GM10248 (cell line): ENCODE data around the gene LILRB4.

Source experiments
- CTCF ChIA-PET: fragments of 300-600 bp; sonication (Branson Sonifier 250); formaldehyde crosslinking; extraction: SDS; loops from one replicate; lab custom pipeline; 2021; ENCODE audit warnings: antibody characterized with exemption; lab: Yijun Ruan, JAX
- POLR2A ChIA-PET: fragments of 350-650 bp; sonication (Branson Sonifier 250); formaldehyde crosslinking; extraction: SDS; loops from one replicate; lab custom pipeline; 2020; ENCODE audit warnings: antibody characterized with exemption; lab: Yijun Ruan, JAX
- DNase-seq: peaks from one replicate; pipeline ENCODE4 v3.0.0; 2012; ENCODE audit errors: extremely low spot score
- TF ChIP-seq, protein P1 (sequence below): IDR thresholded peaks from 2 replicates; pipeline ENCODE4 v1.5.1; 2012; ENCODE audit warnings: mild to moderate bottlenecking, low read depth; ENCODE audit errors: extremely low read depth, missing control alignments, control extremely low read depth

Gene LILRB4

DNA sequence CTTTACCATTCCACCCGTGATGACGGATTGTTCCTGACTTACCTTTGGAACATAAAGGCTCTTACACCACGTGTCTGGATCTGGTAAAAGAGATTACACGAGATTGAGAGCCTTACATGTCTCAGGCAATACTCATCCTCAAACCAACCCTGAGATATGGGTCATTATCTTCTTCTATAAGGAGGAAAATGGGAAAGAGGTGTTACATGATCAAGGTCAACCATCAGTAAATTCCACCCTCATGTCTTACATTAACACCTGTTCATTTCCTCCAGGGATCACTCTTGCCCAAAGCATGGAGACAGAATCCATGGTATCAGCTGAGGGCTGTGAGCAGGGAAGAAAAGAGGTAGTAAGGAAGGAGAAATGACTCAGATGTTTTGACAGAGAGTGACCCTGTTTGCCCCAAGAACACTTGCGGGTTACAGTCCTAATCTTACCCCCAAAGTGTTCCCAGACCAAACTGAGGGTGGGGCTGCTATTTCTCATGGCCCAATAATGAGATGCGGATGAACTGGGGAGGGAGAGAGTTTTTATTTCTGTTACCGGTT lies 19.6 kb downstream of the LILRB4 start:
- DNase-seq = no peak
- TF ChIP-seq, protein P1, sequence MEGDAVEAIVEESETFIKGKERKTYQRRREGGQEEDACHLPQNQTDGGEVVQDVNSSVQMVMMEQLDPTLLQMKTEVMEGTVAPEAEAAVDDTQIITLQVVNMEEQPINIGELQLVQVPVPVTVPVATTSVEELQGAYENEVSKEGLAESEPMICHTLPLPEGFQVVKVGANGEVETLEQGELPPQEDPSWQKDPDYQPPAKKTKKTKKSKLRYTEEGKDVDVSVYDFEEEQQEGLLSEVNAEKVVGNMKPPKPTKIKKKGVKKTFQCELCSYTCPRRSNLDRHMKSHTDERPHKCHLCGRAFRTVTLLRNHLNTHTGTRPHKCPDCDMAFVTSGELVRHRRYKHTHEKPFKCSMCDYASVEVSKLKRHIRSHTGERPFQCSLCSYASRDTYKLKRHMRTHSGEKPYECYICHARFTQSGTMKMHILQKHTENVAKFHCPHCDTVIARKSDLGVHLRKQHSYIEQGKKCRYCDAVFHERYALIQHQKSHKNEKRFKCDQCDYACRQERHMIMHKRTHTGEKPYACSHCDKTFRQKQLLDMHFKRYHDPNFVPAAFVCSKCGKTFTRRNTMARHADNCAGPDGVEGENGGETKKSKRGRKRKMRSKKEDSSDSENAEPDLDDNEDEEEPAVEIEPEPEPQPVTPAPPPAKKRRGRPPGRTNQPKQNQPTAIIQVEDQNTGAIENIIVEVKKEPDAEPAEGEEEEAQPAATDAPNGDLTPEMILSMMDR = no peak
- CTCF ChIA-PET = interaction anchor here (3.1 to 21.8 kb wide), 2 partner anchors 22 to 204 kb away, joined by 16 to 542 read pairs; partner anchors contain the start of gene LILRB4
- POLR2A ChIA-PET = no interaction called here

DNA sequence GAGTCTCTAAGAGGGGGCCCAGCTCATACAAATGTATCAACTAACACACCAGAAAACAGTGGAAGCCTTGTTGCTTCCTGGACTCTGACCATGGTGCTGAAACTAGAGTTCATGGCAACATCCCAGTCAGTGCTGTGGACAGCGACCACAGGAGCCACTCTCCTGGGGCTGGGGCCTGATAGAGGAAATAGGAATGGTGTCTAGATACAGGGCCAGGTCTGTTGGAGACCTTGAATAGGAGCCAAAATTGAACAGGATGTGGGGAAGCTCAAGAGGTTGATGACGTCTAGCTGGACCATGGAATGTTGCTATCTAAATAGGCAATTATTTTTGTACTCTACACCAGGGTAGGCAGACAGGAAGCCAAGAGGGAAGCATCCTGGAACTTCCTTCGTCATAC lies 21.7 kb downstream of the LILRB4 start:
- ChIA-PET CTCF (interaction anchor here (3.1 to 21.8 kb wide), 2 partner anchors 24 to 206 kb away, joined by 16 to 542 read pairs; partner anchors contain the start of gene LILRB4), POLR2A (no interaction called here)
- TF ChIP-seq, protein P1 = no peak
- DNase-seq = no peak

DNA sequence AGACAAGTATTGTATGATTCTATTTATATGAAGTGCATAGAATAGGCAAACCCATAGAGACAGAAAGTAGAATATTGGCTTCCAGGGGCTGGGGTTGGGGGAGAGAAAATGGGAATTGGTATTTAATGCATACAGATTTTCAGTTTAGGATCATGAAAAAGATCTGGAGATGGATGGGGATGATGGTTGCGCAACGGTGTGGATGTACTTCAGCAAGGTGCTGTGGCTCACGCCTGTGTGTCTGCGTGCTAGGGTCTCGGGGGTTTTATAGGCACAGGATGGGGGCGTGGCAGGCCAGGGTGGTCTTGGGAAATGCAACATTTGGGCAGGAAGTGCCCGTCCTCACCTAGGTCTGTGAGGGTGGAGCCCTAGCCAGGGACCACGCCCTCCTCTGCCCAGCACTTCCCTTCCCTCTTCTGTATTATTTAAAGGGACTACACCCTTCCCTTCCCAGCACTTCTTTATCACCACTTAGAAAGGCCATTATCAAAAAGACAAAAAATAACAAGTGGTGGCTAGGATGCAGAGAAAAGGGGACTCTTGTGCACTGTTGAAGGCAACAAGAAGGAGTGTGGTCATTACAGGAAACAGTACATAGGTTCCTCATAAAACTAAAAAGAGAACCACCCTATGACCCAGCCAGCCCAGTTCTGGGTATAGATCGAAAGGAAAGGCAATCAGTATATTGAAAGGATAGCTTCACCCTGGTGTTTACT lies 29.0 kb downstream of the LILRB4 start:
- ChIA-PET POLR2A (no interaction called here), CTCF (no interaction called here)
- no peak for DNase-seq

DNA sequence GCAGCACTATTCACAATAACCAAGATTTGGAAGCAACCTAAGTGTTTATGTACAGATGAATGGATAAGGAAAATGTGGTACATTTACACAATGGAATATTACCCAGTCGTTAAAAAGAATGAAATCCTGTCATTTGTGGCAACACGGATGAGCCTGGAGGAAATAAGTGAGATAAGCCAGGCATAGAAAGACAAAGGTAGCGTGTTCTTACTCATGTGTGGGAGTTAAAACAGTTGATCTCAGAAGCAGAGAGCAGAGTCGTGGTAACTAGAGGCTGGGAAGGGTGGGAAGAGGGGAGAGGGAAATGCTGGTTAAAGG lies 29.5 kb downstream of the LILRB4 start:
- ChIA-PET POLR2A (no interaction called here), CTCF (no interaction called here)
- no peak for DNase-seq
- TF ChIP-seq, protein P1 = no peak

More for the DNA sequence above, 29.0 kb downstream of the LILRB4 start:
- TF ChIP-seq, protein P1 = no peak

DNA sequence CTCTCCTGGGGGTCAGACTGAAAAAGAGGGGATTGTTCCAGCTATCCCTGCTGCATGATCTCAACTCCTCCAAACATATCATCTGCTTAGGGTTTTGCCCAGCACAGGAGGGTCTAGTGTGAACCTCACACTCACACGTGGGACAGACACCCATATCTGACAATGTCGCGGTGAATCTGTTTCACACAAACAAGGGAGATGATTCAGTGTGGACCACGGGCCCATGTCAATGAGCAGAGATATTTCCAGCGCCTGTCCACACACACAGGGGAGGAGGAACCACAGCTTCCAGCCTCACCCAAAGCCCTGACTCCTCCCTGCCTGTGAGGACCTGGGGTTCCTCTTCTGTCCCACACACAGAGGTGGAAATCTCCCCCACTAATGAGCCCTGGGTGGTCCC lies 31.9 kb downstream of the LILRB4 start:
- no peak for DNase-seq
- CTCF ChIA-PET = interaction anchor here (1.0 kb wide), 1 partner anchor 20 kb away, joined by 5 read pairs; no protein-coding TSS in a partner anchor
- POLR2A ChIA-PET = no interaction called here
- TF ChIP-seq, protein P1 = no peak

DNA sequence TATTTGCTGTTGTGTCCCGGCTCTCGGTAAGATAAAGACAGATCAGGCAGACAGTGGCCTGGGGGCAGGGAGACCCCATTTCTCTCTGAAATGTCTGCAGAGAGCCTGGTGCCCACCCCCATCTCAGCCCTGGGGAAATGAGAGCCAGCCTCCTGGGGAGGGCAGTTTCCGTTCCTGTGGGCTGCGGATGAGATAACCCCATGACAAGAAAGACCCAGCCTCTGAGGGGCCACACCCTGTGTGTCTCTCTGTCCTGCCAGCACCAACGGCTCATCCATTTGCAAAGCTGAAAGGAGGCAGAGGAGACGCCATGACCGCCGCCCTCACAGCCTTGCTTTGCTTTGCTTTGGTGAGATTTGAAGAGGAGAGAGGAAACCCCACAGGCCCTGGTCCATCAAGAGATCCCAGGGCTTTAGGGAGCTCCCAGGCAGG lies 33.3 kb downstream of the LILRB4 start:
- TF ChIP-seq, protein P1 = no peak
- ChIA-PET POLR2A (no interaction called here), CTCF (no interaction called here)
- DNase-seq = no peak
